Stimulated activated naive CD8-positive, alpha-beta T cell treated with anti-CD3 and anti-CD28 coated beads, Interleukin-15, amount 100 ng/mL, for 72 hours (primary cell): ENCODE data around the gene CFAP61.
"Not testable (repeated sequence)": the region's sequence is repeated elsewhere in the genome, so short reads cannot be mapped to it uniquely, and the experiment has no call there.

ENCODE experiments used
- ATAC-seq: fragments of 150-1000 bp; cut with Tn5 transposase; 2 replicates; pipeline ENCODE4 v1.10.0; 2021; ENCODE audit warnings: mild to moderate bottlenecking, moderate library complexity
- DNase-seq, 2 donors: peaks; one replicate each; pipeline ENCODE4 v3.0.0; 2021 to 2022
- H3K27ac Mint-ChIP-seq, 2 donors: one replicate each; pipeline ENCODE4 v1.8.0; 2022; ENCODE audit warnings: mild to moderate bottlenecking in 2 of 2, mixed read lengths in 2 of 2, moderate library complexity in 2 of 2
- H3K27me3 Mint-ChIP-seq: one replicate; pipeline ENCODE4 v1.8.0; 2022; ENCODE audit warnings: mixed read lengths
- H3K4me1 Mint-ChIP-seq: one replicate; pipeline ENCODE4 v1.8.0; 2022; ENCODE audit warnings: mild to moderate bottlenecking, mixed read lengths
- H3K4me3 Mint-ChIP-seq, 2 donors: one replicate each; pipeline ENCODE4 v1.8.0; 2022; ENCODE audit warnings: mild to moderate bottlenecking in 2 of 2, mixed read lengths in 2 of 2, moderate library complexity in 1 of 2
- H3K9me3 Mint-ChIP-seq, 2 donors: one replicate each; pipeline ENCODE4 v1.8.0; 2022; ENCODE audit warnings: mixed read lengths in 2 of 2

The CFAP61 gene

DNA sequence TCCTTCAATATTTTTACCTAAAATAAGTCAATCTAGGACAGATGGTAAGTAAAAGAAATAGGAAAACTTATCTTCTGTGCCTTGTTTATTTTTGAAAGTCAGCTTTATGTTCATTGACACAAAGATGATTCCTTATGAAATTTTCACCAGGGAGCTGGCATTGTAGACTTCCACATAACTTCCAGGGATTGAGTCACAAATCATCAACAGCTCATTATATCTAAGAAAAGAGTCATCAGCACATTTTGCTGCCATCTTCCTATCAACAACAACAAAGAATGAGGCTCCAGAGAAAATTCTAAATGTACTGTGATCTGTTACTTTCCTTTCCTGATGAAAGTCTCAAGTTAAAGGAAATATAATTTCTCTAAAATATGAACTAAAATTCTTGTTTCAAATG lies 48.5 kb downstream of the CFAP61 start:
- DNase-seq, result no peak
- Mint-ChIP-seq H3K4me3 (no peak overlapping the region), H3K4me1 (no peaks in the 10 kb centered on the region), H3K27ac (no peak overlapping the region), H3K9me3 (no peaks in the 10 kb centered on the region), H3K27me3 (peaks cover 23% of the 10 kb centered on the region)
- no peak for ATAC-seq

DNA sequence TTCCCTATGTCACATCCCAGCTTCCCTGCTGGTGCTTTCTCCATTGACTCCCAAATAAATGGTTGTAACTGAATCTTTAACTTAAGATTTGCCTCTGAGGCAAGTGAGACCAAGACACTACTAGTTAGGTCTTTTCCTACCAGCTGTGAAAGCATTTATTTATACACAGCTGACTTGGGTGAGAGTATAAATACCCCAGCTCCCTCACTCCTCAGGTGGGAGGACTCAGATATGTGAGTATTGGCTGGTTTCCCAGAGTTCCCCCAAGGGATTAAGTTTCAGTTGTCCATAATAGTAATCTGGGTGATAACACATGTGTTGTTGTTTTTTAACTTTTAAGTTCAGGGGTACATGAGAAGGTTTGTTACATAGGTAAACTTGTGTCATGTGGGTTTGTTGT lies 49.8 kb downstream of the CFAP61 start:
- Mint-ChIP-seq H3K27me3 (peaks cover 23% of the 10 kb centered on the region), H3K9me3 (no peaks in the 10 kb centered on the region), H3K4me1 (no peaks in the 10 kb centered on the region), H3K4me3 (no peak overlapping the region), H3K27ac (no peak overlapping the region)
- ATAC-seq, result no peak
- DNase-seq, result no peak

DNA sequence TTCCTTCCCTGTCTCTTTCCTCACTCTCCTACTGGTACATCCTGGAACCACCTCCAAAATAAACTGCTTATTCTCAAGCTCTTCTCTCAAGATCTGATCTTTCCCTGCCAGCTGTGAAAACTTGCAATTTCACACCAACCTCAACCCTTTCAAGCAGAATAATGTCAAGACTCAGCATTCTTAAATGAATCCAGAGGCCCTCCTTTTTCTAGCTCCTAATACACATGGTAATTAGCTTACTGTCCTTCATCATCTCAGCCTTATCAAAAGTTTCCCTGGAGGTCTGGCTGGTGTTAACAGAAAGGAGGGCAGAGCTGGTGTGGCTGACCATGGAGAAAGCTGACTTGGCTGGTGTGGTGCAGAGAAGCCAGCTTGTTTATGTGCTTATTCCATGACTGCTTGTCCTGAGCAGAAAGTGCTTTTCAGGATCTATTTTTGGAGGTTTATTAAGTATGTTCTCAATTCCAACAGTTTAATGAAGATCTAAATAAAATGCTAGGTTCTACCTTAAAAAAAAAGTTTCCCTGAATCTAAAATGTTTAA lies 50.5 kb downstream of the CFAP61 start:
- ATAC-seq (no peak), DNase-seq (no peak)
- Mint-ChIP-seq H3K4me3 (no peak overlapping the region), H3K4me1 (no peaks in the 10 kb centered on the region), H3K27ac (no peak overlapping the region), H3K27me3 (peaks cover 20% of the 10 kb centered on the region), H3K9me3 (no peaks in the 10 kb centered on the region)

DNA sequence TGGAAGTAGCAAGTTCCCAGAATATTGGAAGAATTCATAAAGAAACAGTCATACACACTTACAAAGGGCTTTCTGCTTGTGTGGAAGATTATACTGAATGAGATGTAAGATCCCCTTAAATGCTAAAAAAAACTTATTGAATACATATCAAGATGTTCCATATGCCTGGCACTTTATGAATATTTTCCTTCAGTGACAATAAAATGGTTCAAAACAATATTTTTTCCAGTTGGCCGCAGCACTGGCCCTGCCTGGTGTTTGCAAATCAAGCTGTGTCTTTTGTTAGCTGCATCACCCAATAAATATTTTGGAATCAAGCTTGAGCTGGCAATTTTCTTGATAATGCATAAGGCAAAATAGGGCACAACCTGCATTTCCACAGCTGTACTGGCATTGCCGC lies 51.2 kb downstream of the CFAP61 start:
- H3K27ac Mint-ChIP-seq, result no peak overlapping the region
- no peak overlapping the region for H3K4me3 Mint-ChIP-seq
- peaks cover 15% of the 10 kb centered on the region for H3K27me3 Mint-ChIP-seq
- no peaks in the 10 kb centered on the region for H3K9me3 Mint-ChIP-seq
- no peak for DNase-seq
- no peaks in the 10 kb centered on the region for H3K4me1 Mint-ChIP-seq
- no peak for ATAC-seq

DNA sequence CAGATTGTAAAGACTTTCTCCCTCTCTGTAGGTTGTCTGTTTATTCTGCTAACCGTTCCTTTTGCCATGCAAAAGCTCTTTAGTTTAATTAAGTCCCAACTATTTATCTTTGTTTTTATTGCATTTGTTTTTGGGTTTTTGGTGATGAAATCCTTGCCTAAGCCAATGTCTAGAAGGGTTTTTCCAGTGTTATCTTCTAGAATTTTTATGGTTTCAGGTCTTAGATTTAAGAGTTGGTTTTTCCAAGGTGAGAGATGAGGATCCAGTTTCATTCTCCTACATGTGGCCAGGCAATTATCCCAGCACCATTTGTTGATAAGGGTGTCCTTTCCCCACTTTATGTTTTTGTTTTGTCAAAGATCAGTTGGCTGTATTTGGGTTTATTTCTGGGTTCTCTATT lies 70.9 kb downstream of the CFAP61 start:
- not testable (repeated sequence) for ATAC-seq
- peaks cover 50% of the 10 kb centered on the region for H3K27me3 Mint-ChIP-seq

DNA sequence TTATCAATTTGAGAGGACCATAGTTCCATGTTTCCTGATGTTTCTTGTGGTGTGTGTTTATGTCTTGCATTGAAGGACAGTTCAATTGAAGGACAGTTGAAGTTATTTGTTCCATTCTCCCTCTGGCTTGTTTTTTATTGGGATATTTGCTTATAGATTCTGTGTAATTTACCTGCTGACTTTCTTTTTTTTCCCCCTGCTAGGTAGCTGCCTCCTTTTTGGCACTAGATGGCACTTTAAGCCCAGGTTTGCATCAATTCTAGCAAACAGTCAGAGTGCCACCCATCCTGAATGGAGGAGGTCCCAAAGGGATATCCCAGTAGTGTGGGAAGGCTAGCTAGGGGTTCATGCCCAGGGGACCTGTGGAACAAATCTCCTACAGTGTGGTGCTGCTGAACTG lies 78.1 kb downstream of the CFAP61 start:
- Mint-ChIP-seq H3K27ac (no peak overlapping the region), H3K4me3 (no peak overlapping the region), H3K9me3 (peaks cover 11 to 26% of the 10 kb centered on the region in 2 donors), H3K27me3 (peaks cover 27% of the 10 kb centered on the region), H3K4me1 (no peaks in the 10 kb centered on the region)
- ATAC-seq (no peak), DNase-seq (no peak)

More for the DNA sequence above, 70.9 kb downstream of the CFAP61 start:
- not testable (repeated sequence) for H3K4me3 Mint-ChIP-seq, DNase-seq, H3K4me1 Mint-ChIP-seq, H3K27ac Mint-ChIP-seq
- peaks cover 15 to 26% of the 10 kb centered on the region in 2 donors for H3K9me3 Mint-ChIP-seq

DNA sequence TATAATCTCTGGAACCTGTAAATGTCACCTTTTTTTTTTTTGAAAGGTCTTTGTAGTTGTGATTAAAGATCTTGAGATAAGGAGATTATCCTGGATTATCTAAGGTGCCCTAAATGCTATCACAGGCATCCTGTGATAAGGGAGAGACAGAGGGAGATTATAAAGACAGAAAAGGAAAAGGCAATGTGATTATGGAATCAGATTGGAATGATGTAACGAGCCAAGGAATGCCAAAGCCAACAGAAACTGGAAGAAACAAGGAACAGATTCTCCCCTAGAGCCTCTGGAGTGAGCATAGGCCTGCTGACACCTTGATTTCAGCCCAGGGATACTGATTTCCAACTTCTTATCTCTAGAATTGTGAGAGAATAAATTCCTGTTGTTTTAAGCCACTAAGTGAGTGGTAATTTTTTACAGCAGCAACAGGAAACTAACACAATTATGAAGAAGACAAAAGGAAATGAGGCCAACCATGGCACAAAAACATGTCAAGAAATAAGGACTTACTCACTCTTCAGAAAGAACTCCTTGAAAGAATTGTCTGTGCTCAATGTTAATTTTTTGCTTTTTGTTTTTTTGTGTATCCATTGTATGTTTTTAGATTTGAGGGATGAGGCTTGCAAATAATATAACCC lies 82.7 kb downstream of the CFAP61 start:
- Mint-ChIP-seq H3K27me3 (no peaks in the 10 kb centered on the region), H3K4me3 (no peak overlapping the region), H3K9me3 (peaks cover 14 to 17% of the 10 kb centered on the region in 2 donors), H3K4me1 (no peaks in the 10 kb centered on the region), H3K27ac (no peak overlapping the region)
- DNase-seq (no peak), ATAC-seq (no peak)

GRCh38 chr20:20136313-20136712 lies 84.0 kb downstream of the CFAP61 start:
- no peak overlapping the region for H3K4me3 Mint-ChIP-seq
- H3K9me3 Mint-ChIP-seq, result peaks cover 7 to 13% of the 10 kb centered on the region in 2 donors
- ATAC-seq (no peak), DNase-seq (no peak)
- H3K27me3 Mint-ChIP-seq, result no peaks in the 10 kb centered on the region
- H3K27ac Mint-ChIP-seq, result no peak overlapping the region
- no peaks in the 10 kb centered on the region for H3K4me1 Mint-ChIP-seq

DNA sequence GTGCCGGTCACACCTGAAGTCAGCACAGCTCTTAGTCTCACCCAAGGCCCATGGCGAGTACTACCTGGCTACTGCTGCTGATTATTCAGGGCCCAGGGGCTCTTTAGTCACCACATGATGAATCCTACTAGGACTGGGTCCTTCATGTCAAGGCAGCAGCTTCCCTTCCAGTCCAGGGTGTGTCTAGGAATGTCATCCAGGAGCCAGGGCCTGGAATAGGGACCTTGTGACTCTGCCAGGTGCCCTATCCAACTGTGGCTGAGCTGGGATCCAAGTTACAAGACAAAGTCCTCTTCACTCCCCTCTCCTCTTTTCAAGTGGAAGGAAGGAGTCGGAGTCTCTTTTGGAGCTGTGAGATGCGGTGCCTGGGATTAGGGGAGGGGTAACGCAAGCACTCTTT lies 85.5 kb downstream of the CFAP61 start:
- DNase-seq, result no peak
- peaks cover 7 to 13% of the 10 kb centered on the region in 2 donors for H3K9me3 Mint-ChIP-seq
- H3K4me1 Mint-ChIP-seq, result no peaks in the 10 kb centered on the region
- no peak overlapping the region for H3K27ac Mint-ChIP-seq
- no peak for ATAC-seq
- no peak overlapping the region for H3K4me3 Mint-ChIP-seq
- H3K27me3 Mint-ChIP-seq, result no peaks in the 10 kb centered on the region

DNA sequence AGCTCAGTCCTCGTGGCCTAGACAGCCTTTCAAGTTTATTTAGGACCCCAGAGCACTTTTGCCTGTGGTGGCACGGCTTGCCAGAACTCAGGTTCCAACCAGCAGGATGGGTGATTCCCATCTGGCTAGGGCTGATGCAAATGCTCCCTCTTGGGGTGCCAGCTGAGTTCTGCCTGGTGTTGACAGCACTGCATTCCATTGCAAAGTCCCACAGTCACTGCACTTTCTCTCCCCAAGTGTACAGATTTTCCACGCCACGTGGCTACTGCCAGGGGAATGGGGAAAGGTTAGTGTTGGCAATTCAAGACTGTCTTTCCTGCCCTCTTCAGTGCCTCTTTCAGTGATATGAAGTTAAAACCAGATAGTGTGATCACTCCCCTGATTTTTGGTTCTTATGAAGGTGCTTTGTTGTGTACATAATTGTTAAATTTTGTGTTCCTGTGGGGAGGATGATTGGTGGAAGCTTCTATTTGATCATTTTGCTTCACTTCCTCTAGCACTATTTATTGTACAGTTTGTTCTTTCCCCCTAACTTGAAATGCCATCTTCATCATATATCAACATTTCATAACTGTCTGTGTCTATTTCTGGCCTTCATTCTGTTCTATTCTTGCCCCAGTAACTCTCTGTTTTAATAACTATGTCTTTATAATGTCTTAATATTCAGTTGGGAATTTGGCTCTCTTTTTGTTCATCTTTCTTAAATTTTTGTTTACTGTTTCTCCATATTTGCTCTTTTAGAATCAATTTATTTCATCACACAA lies 86.2 kb downstream of the CFAP61 start:
- H3K4me1 Mint-ChIP-seq, result no peaks in the 10 kb centered on the region
- H3K4me3 Mint-ChIP-seq, result no peak overlapping the region
- DNase-seq (no peak), ATAC-seq (no peak)
- no peaks in the 10 kb centered on the region for H3K27me3 Mint-ChIP-seq
- peaks cover 1 to 13% of the 10 kb centered on the region in 2 donors for H3K9me3 Mint-ChIP-seq
- peak overlapping the region in 1 of 2 donors; percentile 58 for H3K27ac Mint-ChIP-seq

- H3K4me1 Mint-ChIP-seq, result no peaks in the 10 kb centered on the region
- H3K4me3 Mint-ChIP-seq, result no peak overlapping the region
- no peak overlapping the region for H3K27ac Mint-ChIP-seq
- no peak for DNase-seq
- peaks cover 4 to 14% of the 10 kb centered on the region in 2 donors for H3K9me3 Mint-ChIP-seq
- H3K27me3 Mint-ChIP-seq, result no peaks in the 10 kb centered on the region
- ATAC-seq, result no peak
Observed at GRCh38 chr20:20139403-20139802, 87.1 kb downstream of the CFAP61 start.

GRCh38 chr20:20143165-20143564 lies 90.8 kb downstream of the CFAP61 start:
- DNase-seq, result no peak
- H3K9me3 Mint-ChIP-seq, result peaks cover 16 to 17% of the 10 kb centered on the region in 2 donors
- H3K27ac Mint-ChIP-seq, result no peak overlapping the region

DNA sequence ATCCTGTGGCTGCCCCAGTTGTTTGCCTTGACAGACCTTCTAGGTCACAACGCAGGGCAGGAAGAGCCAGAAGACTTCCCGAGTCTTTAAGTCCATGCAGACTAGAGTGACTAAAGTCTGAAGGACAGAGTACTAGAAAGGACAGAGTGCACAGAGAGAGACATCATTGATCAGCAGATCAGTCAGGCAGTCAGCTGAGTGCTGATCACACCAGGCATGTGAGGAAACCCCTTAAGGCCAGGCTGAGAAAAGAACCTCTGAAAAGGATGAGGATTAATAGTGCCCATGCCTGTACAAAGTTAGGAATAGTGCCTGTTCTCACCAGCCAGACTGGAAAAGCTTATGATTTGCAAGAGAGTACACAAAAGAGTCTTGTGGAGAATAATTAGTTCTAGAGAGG lies 91.3 kb downstream of the CFAP61 start:
- Mint-ChIP-seq H3K27ac (no peak overlapping the region), H3K4me1 (no peaks in the 10 kb centered on the region), H3K9me3 (peaks cover 16 to 17% of the 10 kb centered on the region in 2 donors), H3K4me3 (no peak overlapping the region), H3K27me3 (peaks cover 13% of the 10 kb centered on the region)
- ATAC-seq (no peak), DNase-seq (no peak)

More at GRCh38 chr20:20143165-20143564, 90.8 kb downstream of the CFAP61 start:
- H3K4me1 Mint-ChIP-seq, result no peaks in the 10 kb centered on the region
- peaks cover 8% of the 10 kb centered on the region for H3K27me3 Mint-ChIP-seq
- no peak for ATAC-seq
- H3K4me3 Mint-ChIP-seq, result no peak overlapping the region

GRCh38 chr20:20148779-20149178 lies 96.4 kb downstream of the CFAP61 start:
- Mint-ChIP-seq H3K4me3 (no peak overlapping the region), H3K9me3 (peaks cover 16 to 21% of the 10 kb centered on the region in 2 donors), H3K27me3 (peaks cover 22% of the 10 kb centered on the region), H3K27ac (no peak overlapping the region), H3K4me1 (no peaks in the 10 kb centered on the region)
- DNase-seq (no peak), ATAC-seq (no peak)

GRCh38 chr20:20150241-20150640 lies 97.9 kb downstream of the CFAP61 start:
- ATAC-seq (no peak), DNase-seq (no peak)
- H3K27ac Mint-ChIP-seq, result peak overlapping the region in 1 of 2 donors; percentile 29
- H3K4me3 Mint-ChIP-seq, result no peak overlapping the region
- no peaks in the 10 kb centered on the region for H3K4me1 Mint-ChIP-seq
- peaks cover 30% of the 10 kb centered on the region for H3K27me3 Mint-ChIP-seq
- H3K9me3 Mint-ChIP-seq, result peaks cover 3 to 14% of the 10 kb centered on the region in 2 donors

DNA sequence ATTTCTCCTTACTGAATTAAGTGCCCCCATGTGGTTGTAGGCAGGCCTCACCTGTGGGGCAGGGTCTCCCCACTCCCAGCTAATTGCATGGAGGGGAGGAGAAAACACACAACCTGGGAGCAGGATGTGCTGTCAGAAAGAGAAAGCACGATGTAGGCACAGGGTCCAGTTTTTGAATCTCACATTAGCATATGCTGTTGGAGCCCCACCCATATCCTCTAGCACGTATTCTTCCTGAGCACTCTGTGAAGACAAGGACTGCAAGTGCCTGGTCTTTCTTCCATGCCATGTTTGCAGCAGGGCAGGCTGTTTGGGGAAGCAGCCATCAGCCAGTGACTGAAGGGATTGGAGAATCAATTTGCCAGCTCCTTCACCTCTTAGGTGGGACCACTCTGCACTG lies 108.2 kb downstream of the CFAP61 start:
- Mint-ChIP-seq H3K9me3 (peaks cover 0 to 5% of the 10 kb centered on the region in 2 donors), H3K4me1 (no peaks in the 10 kb centered on the region), H3K27me3 (no peaks in the 10 kb centered on the region), H3K4me3 (no peak overlapping the region), H3K27ac (no peak overlapping the region)
- ATAC-seq (no peak), DNase-seq (no peak)
